Tibial nerve (tissue), 4 donors: ENCODE data around the gene CENPX.

Experiments used
- CTCF ChIP-seq, 5 experiments: fragments of 200-600 bp in 3 of 5; fragments of 450-650 bp in 2 of 5; sonication (generic) in 3 of 5; IDR thresholded peaks; one replicate each; pipeline ENCODE4 v1.5.1; 2016 to 2019; ENCODE audit warnings: antibody characterized with exemption in 5 of 5, mild to moderate bottlenecking in 3 of 5, moderate library complexity in 2 of 5
- EP300 ChIP-seq, 2 donors: sonication (generic); formaldehyde crosslinking; IDR thresholded peaks; one replicate each; pipeline ENCODE4 v1.6.1; 2017; ENCODE audit warnings: antibody characterized with exemption in 2 of 2, mild to moderate bottlenecking in 1 of 2
- POLR2A ChIP-seq, 2 donors: fragments of 450-650 bp; IDR thresholded peaks; one replicate each; pipeline ENCODE4 v1.6.1; 2017; ENCODE audit warnings: antibody characterized with exemption in 2 of 2, mild to moderate bottlenecking in 2 of 2, moderate library complexity in 2 of 2

GRCh38 chr17:82051776-82052637 is 29.3 kb upstream of the CENPX start, which contains the start of the genes GPS1 and RFNG:
- peak in 1 of 2 donors; percentile 48 for TF ChIP-seq EP300 (IDR thresholded peaks at IDR 0.05)
- TF ChIP-seq CTCF (IDR thresholded peaks at IDR 0.05) = peak in 1 of 5 experiments; percentile 8
- peak; percentile 9 to 47 for TF ChIP-seq POLR2A (IDR thresholded peaks at IDR 0.05)
